ENCODE data around the gene FBXO34.

DNA sequence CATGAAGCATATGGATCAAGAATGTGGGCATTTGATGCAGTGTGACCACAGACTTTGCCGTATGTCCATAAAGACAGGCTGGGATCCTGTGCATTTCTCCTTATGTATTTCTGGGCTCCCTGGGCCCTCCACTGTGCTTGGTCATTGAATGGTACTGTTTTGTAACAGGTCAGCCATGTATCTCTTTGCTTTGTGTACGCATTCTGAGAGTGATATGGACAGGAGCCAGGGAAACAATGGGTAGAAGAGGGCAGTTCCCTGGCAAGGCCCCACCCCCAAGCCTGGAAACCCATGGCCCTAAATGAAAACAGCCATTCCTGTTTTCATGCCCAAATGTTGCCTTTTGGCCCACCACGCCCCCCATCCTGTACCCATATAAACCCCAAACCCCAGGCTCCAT, 15.2 kb upstream of the FBXO34 start:
- TF ChIP-seq, protein P1, sequence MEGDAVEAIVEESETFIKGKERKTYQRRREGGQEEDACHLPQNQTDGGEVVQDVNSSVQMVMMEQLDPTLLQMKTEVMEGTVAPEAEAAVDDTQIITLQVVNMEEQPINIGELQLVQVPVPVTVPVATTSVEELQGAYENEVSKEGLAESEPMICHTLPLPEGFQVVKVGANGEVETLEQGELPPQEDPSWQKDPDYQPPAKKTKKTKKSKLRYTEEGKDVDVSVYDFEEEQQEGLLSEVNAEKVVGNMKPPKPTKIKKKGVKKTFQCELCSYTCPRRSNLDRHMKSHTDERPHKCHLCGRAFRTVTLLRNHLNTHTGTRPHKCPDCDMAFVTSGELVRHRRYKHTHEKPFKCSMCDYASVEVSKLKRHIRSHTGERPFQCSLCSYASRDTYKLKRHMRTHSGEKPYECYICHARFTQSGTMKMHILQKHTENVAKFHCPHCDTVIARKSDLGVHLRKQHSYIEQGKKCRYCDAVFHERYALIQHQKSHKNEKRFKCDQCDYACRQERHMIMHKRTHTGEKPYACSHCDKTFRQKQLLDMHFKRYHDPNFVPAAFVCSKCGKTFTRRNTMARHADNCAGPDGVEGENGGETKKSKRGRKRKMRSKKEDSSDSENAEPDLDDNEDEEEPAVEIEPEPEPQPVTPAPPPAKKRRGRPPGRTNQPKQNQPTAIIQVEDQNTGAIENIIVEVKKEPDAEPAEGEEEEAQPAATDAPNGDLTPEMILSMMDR (IDR thresholded peaks at IDR 0.05), result no peak
- no peak for TF ChIP-seq POLR2A (IDR thresholded peaks at IDR 0.05)

All from suprapubic skin (tissue), 3 donors.